Measurements from ENCODE around the gene RWDD1.

Gene RWDD1

DNA sequence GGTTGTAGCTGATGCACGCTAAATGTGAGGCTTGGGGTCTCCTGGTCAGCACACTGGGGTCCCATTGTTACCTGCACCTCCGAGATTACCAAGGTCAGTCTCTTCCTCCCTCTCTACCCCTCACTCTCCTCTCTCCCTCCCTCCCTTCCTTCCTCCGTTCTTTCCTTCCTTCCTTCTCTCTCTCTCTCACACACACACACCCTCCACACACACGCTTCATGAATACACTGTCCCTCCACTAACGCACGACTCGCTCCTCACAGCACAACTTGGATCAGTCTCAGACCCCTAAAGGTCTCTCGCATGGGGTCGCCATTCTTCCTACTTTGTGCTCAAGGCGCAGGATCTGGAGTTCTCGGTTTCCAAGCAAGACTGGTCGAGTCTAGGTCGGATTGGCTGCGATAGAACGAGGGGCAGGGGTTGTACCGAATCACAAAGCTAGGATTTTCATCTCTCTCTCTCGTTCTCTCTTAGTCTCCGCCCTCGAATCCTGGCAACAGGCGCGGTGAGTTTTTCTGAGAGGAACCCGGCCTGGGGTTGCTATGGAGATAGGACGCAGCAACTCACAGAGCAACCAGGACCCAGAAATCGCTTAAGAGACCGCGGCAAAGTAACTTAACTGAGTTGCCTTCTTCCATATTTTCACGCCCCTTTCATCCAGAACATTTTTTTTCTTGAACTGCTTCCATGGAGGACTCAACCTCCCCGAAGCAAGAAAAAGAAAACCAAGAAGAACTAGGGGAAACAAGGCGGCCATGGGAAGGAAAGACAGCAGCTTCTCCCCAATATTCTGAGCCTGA is 44.8 kb downstream of the RWDD1 start, which contains the start of gene RSPH4A:
RSPH4A (plus strand) TSS at position 543 of the 800 bp plus-strand sequence; CDS start at position 688, 145 bp downstream.
- DNase-seq (ENCODE audit: low read depth), result peak; percentile 39

DNA sequence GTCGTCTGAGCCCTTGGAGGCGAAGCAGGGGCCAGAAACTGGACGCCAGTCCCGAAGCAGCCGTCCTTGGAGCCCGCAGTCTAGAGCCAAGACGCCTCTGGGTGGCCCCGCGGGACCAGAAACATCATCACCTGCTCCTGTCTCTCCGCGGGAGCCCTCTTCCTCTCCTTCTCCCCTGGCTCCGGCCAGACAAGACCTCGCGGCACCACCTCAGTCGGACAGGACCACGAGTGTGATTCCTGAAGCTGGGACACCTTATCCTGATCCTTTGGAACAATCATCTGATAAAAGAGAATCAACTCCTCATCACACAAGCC is 45.4 kb downstream of the RWDD1 start:
- peak; percentile 2 for DNase-seq (ENCODE audit: low read depth)

DNA sequence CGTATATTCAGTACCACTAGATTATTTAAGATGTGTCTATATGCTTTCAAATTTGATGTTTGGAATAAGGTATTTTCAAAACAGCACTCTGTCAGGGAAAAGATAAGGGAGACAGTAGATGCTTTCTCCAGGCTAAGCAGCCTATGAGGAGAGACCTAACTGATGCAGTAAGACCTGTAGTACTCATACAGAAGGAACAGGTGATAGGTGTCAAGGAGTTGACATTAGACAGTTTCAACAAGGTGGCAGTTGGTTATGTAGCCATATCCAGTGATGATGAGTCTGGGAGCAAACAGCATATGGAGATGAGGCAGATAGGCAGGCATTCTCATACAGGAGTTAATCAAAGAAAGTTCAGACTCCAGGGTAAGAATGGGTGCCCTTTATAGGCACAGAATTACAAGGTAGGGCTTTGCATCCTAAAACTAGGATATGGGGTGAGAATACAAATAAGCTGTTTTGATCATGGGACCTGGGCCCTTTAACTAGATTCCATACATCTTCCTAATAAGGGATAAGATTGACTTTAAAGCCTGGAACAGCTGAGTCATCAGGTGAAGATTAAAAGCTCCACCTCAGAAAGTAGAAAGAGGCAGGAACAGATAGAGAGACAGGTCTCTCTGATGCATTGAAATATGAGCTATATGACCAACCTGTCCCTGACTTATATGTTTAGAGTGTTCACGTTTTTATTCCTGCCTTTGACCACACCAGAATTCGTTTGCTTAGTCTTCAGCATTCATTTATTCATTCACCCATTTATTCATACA is 52.9 kb downstream of the RWDD1 start:
- no peak for DNase-seq (ENCODE audit: low read depth)

DNA sequence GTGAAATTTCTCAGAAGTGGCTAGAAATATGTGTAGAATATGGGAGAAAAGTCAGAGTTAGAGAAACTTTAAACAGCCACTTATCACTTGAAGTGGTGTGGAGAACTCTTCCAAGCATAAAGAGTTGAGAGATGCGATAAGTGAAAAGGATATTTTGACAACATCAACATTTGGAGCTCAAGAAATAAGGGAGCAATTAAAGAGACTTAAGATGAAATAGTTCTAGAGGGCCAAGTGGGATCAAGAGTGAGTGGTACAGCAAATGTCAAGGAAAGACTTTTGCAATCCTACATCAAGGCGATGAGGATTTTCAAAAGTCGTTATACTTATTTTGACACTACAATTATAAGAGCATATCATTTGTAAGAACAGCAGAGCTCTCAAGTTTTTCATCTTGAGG is 54.6 kb downstream of the RWDD1 start:
- DNase-seq (ENCODE audit: low read depth), result no peak

DNA sequence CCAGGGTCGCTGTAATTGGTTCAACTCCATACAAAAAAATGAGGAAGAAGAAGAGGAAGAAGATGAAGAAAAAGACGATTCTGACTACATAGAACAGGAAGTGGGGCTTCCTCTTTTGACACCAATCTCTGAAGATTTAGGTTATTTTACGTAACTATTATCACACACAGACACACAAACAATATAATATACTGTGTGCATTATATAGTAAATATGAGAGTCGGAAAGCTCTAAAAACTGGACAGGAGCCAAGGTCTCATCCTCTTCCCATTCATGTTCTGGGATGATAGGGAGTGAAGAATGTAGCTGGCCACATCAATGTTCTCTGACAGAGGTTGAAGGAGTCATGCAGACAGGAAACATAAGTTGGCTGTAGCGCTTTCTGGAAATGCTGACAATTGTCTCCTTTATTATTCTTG is 58.3 kb downstream of the RWDD1 start:
- no peak for DNase-seq (ENCODE audit: low read depth)

DNA sequence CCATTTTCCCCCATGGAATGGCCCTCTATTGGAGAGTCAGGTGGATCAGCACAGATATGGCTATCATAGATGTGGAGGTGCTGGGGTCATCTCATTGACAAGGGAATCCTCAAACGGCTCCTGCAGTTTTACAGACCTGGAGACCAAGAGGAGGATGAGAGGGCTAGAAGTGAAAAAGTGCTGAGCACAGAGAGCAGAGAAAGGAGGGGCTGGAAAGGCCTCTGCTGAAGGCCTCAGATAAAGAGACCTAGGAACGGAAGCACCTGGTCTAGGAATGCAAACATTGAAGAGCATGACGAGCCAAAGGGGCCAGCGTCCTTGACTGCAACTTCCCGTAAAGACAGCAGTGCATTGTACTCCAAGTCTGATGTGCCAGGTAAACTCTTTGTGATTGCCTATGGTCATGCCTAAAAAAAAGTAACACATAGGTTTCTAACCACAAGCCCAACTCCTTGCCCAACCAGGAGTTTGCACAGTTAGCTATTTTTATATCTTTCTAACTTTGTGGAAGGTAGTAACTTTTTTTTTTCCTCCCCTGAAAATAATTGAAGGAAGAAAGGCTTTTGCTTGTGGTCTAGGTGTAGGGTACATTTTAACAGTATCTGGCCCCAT is 60.2 kb downstream of the RWDD1 start:
- DNase-seq (ENCODE audit: low read depth), result no peak

DNA sequence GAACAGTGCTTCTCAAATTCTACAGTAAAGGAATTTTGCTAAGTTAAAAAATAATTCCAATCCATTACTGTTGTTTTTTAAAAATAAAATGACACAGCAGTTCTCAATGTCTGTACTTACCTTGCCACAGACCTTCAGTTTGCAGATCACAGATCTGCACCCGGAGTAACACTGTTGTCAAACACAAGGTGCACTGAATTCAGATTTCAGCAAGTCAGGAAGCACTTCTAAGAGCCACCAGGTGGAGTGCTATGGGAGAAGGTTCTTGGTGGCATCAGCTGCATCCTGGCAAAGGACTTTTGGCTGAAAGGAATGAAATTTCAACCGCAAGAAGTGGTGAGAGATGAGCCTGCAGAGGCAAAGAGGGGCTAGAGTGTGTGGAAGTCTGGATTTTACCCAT is 62.4 kb downstream of the RWDD1 start:
- no peak for DNase-seq (ENCODE audit: low read depth)
